SK-N-SH (cell line): ENCODE data around the gene GPC2. TPM values are rescaled to one million over a fixed set of nuclear protein-coding genes. Genes with fewer than 3 reads are reported as not detected.

Experiments
- CTCF ChIA-PET: fragments of 300-600, 350-600 bp; formaldehyde crosslinking; extraction: SDS; loops from one replicate; lab custom pipeline; 2021; lab: Yijun Ruan, JAX
- POLR2A ChIA-PET: fragments of 350-600 bp; sonication (Branson Sonifier 250); formaldehyde crosslinking; extraction: SDS; loops from one replicate; lab custom pipeline; 2020; ENCODE audit warnings: antibody characterized with exemption, inconsistent platforms; lab: Yijun Ruan, JAX
- DNase-seq: peaks from one replicate; pipeline ENCODE4 v3.0.0; 2012
- H2AFZ ChIP-seq: fragments of 200-600 bp; sonication (generic); 2 replicates; pipeline ENCODE4 v1.8.1; 2016; ENCODE audit warnings: antibody characterized with exemption, mild to moderate bottlenecking, low read depth
- H3F3A ChIP-seq: fragments of 200-600 bp; sonication (generic); replicated peaks from 2 replicates; pipeline ENCODE3; 2016; ENCODE audit warnings: antibody characterized with exemption, mild to moderate bottlenecking; ENCODE audit not compliant: insufficient read depth
- H3K27ac ChIP-seq, 2 experiments: fragments of 200-500 bp in 1 of 2; fragments of 200-600 bp in 1 of 2; sonication (Bioruptor generic) in 1 of 2; sonication (generic), shearing (Covaris generic) in 1 of 2; 2 replicates each; pipeline versions ENCODE4 v1.5.1 to v1.6.1; 2014 to 2016; ENCODE audit warnings: low read depth in 2 of 2, inconsistent platforms in 1 of 2, low read length in 1 of 2, mild to moderate bottlenecking in 1 of 2, mixed read lengths in 1 of 2
- H3K27me3 ChIP-seq: fragments of 200-600 bp; sonication (generic), shearing (Covaris generic); 2 replicates; pipeline ENCODE4 v1.6.1; 2016; ENCODE audit warnings: mixed run types; ENCODE audit not compliant: insufficient read depth
- H3K36me3 ChIP-seq, 2 experiments: fragments of 200-500 bp in 1 of 2; fragments of 200-600 bp in 1 of 2; sonication (Bioruptor generic) in 1 of 2; sonication (generic) in 1 of 2; replicated peaks in 1 of 2; 2 replicates each; pipeline versions ENCODE3 to v1.5.1; 2014 to 2016; ENCODE audit warnings: low read length in 1 of 2, mild to moderate bottlenecking in 1 of 2; ENCODE audit not compliant: insufficient read depth in 2 of 2, control insufficient read depth in 1 of 2
- H3K4me1 ChIP-seq, 2 experiments: fragments of 200-500 bp in 1 of 2; fragments of 200-600 bp in 1 of 2; sonication (Bioruptor generic) in 1 of 2; sonication (generic), shearing (Covaris generic) in 1 of 2; 2 replicates each; pipeline versions ENCODE4 v1.5.1 to v1.6.1; 2014 to 2016; ENCODE audit warnings: low read depth in 1 of 2, low read length in 1 of 2, mixed run types in 1 of 2; ENCODE audit not compliant: insufficient read depth in 2 of 2, control insufficient read depth in 1 of 2
- H3K4me2 ChIP-seq: fragments of 200-600 bp; sonication (generic), shearing (Covaris generic); 2 replicates; pipeline ENCODE4 v1.6.1; 2017; ENCODE audit warnings: mixed run types
- H3K4me3 ChIP-seq, 2 experiments: fragments of 200-500 bp in 1 of 2; fragments of 200-600 bp in 1 of 2; sonication (Bioruptor generic) in 1 of 2; sonication (generic), shearing (Covaris generic) in 1 of 2; 2 replicates each; pipeline versions ENCODE4 v1.5.1 to v1.8.1; 2014 to 2016; ENCODE audit warnings: low read depth in 2 of 2, inconsistent platforms in 1 of 2, low read length in 1 of 2, mild to moderate bottlenecking in 1 of 2, mixed read lengths in 1 of 2, moderate library complexity in 1 of 2
- H3K79me2 ChIP-seq: fragments of 200-600 bp; sonication (generic); 2 replicates; pipeline ENCODE4 v1.8.1; 2017; ENCODE audit warnings: mild to moderate bottlenecking; ENCODE audit not compliant: insufficient read depth
- H3K9ac ChIP-seq: fragments of 200-600 bp; sonication (generic); 2 replicates; pipeline ENCODE4 v1.6.1; 2017; ENCODE audit warnings: mixed run types
- H3K9me2 ChIP-seq: fragments of 200-600 bp; sonication (generic); 2 replicates; pipeline ENCODE4 v1.6.1; 2017; ENCODE audit warnings: mixed run types
- H3K9me3 ChIP-seq: fragments of 200-600 bp; sonication (generic); 2 replicates; pipeline ENCODE4 v1.6.1; 2017; ENCODE audit warnings: mixed run types, mild to moderate bottlenecking, moderate library complexity
- H4K20me1 ChIP-seq: fragments of 200-600 bp; sonication (generic); 2 replicates; pipeline ENCODE4 v1.6.1; 2017; ENCODE audit warnings: mild to moderate bottlenecking, mixed run types; ENCODE audit not compliant: insufficient read depth
- EP300 ChIP-seq, 2 experiments: IDR thresholded peaks; 2 replicates each; pipeline versions ENCODE4 v1.4.0 to v1.6.1; 2012; ENCODE audit warnings: borderline replicate concordance in 1 of 2, low read depth in 1 of 2, low read length in 1 of 2
- FOSL2 ChIP-seq: IDR thresholded peaks from 2 replicates; pipeline ENCODE4 v1.4.0; 2012; ENCODE audit warnings: low read depth, mild to moderate bottlenecking, moderate library complexity, borderline replicate concordance
- FOXJ3 ChIP-seq: sonication (generic); formaldehyde crosslinking; IDR thresholded peaks from 2 replicates; pipeline ENCODE4 v1.5.1; 2020; ENCODE audit warnings: mild to moderate bottlenecking, missing genetic modification reagents
- FOXM1 ChIP-seq: IDR thresholded peaks from 2 replicates; pipeline ENCODE4 v1.4.0; 2012; ENCODE audit warnings: low read depth, mild to moderate bottlenecking
- GABPA ChIP-seq: IDR thresholded peaks from 2 replicates; pipeline ENCODE4 v1.4.0; 2012; ENCODE audit warnings: low read depth, mild to moderate bottlenecking
- JUND ChIP-seq: IDR thresholded peaks from 2 replicates; pipeline ENCODE4 v1.4.0; 2012
- NFIC ChIP-seq: IDR thresholded peaks from 2 replicates; pipeline ENCODE4 v1.4.0; 2012; ENCODE audit warnings: borderline replicate concordance
- POLR2AphosphoS5 ChIP-seq: IDR thresholded peaks from 2 replicates; pipeline ENCODE4 v1.6.1; 2012; ENCODE audit warnings: low read depth, low read length
- RAD21 ChIP-seq: IDR thresholded peaks from 2 replicates; pipeline ENCODE4 v1.6.1; 2012; ENCODE audit warnings: mild to moderate bottlenecking, low read length
- RFX5 ChIP-seq: IDR thresholded peaks from 2 replicates; pipeline ENCODE4 v1.6.1; 2012; ENCODE audit warnings: mild to moderate bottlenecking, improper control_type of control experiment, low read length
- SIN3A ChIP-seq: IDR thresholded peaks from 2 replicates; pipeline ENCODE4 v1.6.1; 2012; ENCODE audit warnings: low read depth, mild to moderate bottlenecking, low read length, moderate library complexity, borderline replicate concordance
- SMC3 ChIP-seq: IDR thresholded peaks from 2 replicates; pipeline ENCODE4 v1.6.1; 2012; ENCODE audit warnings: low read depth, low read length, improper control_type of control experiment
- TAF1 ChIP-seq: IDR thresholded peaks from 2 replicates; pipeline ENCODE4 v1.6.1; 2012; ENCODE audit warnings: low read depth, mild to moderate bottlenecking, low read length, moderate library complexity, borderline replicate concordance
- TCF12 ChIP-seq: IDR thresholded peaks from 2 replicates; pipeline ENCODE4 v1.4.0; 2012
- TEAD4 ChIP-seq: IDR thresholded peaks from 2 replicates; pipeline ENCODE4 v1.4.0; 2012; ENCODE audit warnings: mild to moderate bottlenecking, borderline replicate concordance; ENCODE audit not compliant: insufficient read depth
- YY1 ChIP-seq: IDR thresholded peaks from 2 replicates; pipeline ENCODE4 v1.4.0; 2012; ENCODE audit warnings: low read depth, mild to moderate bottlenecking
- WGBS: methylation state at CpG from one replicate; pipeline ENCODE4 v1.1.6; 2017; ENCODE audit warnings: low lambda C conversion rate; 5-methylcytosine and 5-hydroxymethylcytosine counted together
- polyA plus RNA-seq, 3 experiments: library from polyadenylated mRNA; depleted of rRNA; stranded (reverse); fragments of >200 nt; gene quantifications; 2 replicates each; pipeline ENCODE4 v1.2.3, GENCODE V29; 2012
- TF ChIP-seq, protein P1 (sequence below): fragments of 200-600 bp; sonication (generic); IDR thresholded peaks from 2 replicates; pipeline ENCODE4 v1.6.1; 2017; ENCODE audit warnings: antibody characterized with exemption, mild to moderate bottlenecking, moderate library complexity
- TF ChIP-seq, protein P2 (sequence below): IDR thresholded peaks from 2 replicates; pipeline ENCODE4 v1.4.0; 2012; ENCODE audit warnings: low read depth, borderline replicate concordance
- TF ChIP-seq, protein P3 (sequence below): fragments of 150-350 bp; IDR thresholded peaks from 2 replicates; pipeline ENCODE4 v1.6.1; 2017; ENCODE audit warnings: antibody characterized with exemption, low read length, low read depth, borderline replicate concordance
- TF ChIP-seq, protein P4 (sequence below): IDR thresholded peaks from 2 replicates; pipeline ENCODE4; 2012
- TF ChIP-seq, protein P5 (sequence below): IDR thresholded peaks from 2 replicates; pipeline ENCODE4 v1.4.0; 2012; ENCODE audit warnings: low read depth

The GPC2 gene
- polyA plus RNA-seq, 1 of the 3 experiments (the other 2 are of a cell fraction), result 12.9 TPM

DNA sequence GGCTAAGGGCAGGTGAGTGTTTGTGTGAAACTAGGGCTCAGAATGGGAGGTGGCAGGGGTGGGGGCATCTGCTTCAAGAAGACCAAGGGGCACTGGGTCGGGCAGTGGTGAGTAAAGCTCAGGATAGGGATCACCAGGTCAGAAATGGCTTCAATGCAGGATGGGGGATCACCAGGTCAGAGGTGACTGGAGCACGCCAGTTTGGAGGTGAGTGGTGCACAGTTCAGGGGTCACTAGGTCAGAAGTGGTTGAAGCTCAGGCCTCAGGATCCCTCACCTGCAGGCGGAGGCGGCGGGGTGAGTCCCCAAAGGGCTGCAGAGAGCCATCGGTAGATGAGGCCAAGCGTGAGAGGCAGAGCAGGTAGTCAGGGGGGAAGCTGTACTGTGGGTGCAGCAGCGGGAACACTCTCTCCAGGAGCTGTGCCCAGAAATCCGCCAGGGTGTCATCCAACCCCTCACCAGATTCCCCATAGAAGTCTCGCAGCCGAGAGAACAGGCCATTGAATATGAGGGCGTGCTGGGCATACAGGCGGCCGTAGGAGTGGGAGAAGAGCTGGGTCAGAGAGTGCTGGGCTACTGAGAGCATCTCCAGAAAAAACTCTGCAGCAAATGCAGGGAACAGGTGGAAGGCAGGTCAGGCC, 1.8 kb downstream of the GPC2 start (continued):
- TF ChIP-seq, protein P1, sequence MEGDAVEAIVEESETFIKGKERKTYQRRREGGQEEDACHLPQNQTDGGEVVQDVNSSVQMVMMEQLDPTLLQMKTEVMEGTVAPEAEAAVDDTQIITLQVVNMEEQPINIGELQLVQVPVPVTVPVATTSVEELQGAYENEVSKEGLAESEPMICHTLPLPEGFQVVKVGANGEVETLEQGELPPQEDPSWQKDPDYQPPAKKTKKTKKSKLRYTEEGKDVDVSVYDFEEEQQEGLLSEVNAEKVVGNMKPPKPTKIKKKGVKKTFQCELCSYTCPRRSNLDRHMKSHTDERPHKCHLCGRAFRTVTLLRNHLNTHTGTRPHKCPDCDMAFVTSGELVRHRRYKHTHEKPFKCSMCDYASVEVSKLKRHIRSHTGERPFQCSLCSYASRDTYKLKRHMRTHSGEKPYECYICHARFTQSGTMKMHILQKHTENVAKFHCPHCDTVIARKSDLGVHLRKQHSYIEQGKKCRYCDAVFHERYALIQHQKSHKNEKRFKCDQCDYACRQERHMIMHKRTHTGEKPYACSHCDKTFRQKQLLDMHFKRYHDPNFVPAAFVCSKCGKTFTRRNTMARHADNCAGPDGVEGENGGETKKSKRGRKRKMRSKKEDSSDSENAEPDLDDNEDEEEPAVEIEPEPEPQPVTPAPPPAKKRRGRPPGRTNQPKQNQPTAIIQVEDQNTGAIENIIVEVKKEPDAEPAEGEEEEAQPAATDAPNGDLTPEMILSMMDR, result no peak
- TF ChIP-seq JUND (no peak), FOXM1 (no peak), GABPA (no peak), TEAD4 (no peak), RFX5 (no peak), POLR2AphosphoS5 (no peak), FOSL2 (no peak), TAF1 (no peak)
- TF ChIP-seq, protein P2, sequence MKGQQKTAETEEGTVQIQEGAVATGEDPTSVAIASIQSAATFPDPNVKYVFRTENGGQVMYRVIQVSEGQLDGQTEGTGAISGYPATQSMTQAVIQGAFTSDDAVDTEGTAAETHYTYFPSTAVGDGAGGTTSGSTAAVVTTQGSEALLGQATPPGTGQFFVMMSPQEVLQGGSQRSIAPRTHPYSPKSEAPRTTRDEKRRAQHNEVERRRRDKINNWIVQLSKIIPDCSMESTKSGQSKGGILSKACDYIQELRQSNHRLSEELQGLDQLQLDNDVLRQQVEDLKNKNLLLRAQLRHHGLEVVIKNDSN, result no peak

DNA sequence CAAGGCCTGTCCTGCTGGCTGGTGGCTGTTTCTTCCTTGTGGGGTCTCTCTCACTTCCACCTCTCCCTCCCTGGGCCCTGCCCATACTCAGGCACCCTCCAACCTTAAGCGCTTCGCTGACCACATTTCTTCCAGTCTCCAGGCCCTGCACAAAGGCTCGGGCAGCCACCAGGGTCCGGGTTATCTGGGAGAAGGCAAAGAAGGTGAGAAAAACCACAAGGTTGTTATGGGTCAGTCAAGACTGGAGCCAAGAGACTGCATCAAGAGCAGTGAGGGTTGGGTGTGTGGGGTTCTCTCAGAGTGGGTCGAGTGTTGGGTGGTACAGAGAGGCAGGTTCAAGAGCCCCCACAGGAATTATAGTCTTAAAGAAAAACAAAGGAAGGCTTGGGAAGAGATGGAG, 2.6 kb downstream of the GPC2 start:
- peaks cover 6 to 21% of the 10 kb centered on the region in 2 experiments for H3K36me3 ChIP-seq

More for the DNA sequence above, 2.6 kb downstream of the GPC2 start:
- Histone ChIP-seq H4K20me1 (no peaks in the 10 kb centered on the region), H3K27ac (no peak overlapping the region), H3K79me2 (peaks cover 15% of the 10 kb centered on the region), H2AFZ (no peak overlapping the region), H3K9ac (no peak overlapping the region), H3K4me3 (no peak overlapping the region), H3K4me1 (peaks cover 0 to 16% of the 10 kb centered on the region in 2 experiments; a peak in 1 of 4 replicates), H3K9me3 (no peaks in the 10 kb centered on the region), H3F3A (peaks cover 7% of the 10 kb centered on the region), H3K4me2 (no peak overlapping the region), H3K9me2 (no peaks in the 10 kb centered on the region), H3K27me3 (no peaks in the 10 kb centered on the region)
- DNase-seq, result no peak
- WGBS, result 91% methylated on average over 5 of the region's 5 CpGs
- ChIA-PET POLR2A (no interaction called here), CTCF (interaction anchor here (1.0 to 7.7 kb wide), 2 partner anchors 42 to 168 kb away, joined by 3 to 54 read pairs; no protein-coding TSS in a partner anchor)
- TF ChIP-seq, protein P3, sequence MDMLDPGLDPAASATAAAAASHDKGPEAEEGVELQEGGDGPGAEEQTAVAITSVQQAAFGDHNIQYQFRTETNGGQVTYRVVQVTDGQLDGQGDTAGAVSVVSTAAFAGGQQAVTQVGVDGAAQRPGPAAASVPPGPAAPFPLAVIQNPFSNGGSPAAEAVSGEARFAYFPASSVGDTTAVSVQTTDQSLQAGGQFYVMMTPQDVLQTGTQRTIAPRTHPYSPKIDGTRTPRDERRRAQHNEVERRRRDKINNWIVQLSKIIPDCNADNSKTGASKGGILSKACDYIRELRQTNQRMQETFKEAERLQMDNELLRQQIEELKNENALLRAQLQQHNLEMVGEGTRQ, result no peak
- TF ChIP-seq TEAD4, result no peak
- TF ChIP-seq NFIC, result no peak
- TF ChIP-seq FOXJ3 (CRISPR knock-in tag), result no peak
- TF ChIP-seq, protein P4, sequence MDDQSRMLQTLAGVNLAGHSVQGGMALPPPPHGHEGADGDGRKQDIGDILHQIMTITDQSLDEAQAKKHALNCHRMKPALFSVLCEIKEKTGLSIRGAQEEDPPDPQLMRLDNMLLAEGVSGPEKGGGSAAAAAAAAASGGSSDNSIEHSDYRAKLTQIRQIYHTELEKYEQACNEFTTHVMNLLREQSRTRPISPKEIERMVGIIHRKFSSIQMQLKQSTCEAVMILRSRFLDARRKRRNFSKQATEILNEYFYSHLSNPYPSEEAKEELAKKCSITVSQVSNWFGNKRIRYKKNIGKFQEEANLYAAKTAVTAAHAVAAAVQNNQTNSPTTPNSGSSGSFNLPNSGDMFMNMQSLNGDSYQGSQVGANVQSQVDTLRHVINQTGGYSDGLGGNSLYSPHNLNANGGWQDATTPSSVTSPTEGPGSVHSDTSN, result no peak
- no peak for TF ChIP-seq EP300 (IDR thresholded peaks at IDR 0.05; ENCODE audit: borderline replicate concordance in 1 of 2, low read depth in 1 of 2, low read length in 1 of 2)
- TF ChIP-seq YY1, result no peak
- TF ChIP-seq, protein P2, result no peak
- TF ChIP-seq, protein P5, sequence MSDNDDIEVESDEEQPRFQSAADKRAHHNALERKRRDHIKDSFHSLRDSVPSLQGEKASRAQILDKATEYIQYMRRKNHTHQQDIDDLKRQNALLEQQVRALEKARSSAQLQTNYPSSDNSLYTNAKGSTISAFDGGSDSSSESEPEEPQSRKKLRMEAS, result no peak
- no peak for TF ChIP-seq TCF12
- no peak for TF ChIP-seq TAF1
- TF ChIP-seq JUND, result no peak
- no peak for TF ChIP-seq GABPA
- no peak for TF ChIP-seq SMC3
- TF ChIP-seq, protein P1, result no peak
- no peak for TF ChIP-seq RFX5
- TF ChIP-seq RAD21, result no peak
- no peak for TF ChIP-seq SIN3A
